ENCODE results near the gene SPTBN1.

DNA sequence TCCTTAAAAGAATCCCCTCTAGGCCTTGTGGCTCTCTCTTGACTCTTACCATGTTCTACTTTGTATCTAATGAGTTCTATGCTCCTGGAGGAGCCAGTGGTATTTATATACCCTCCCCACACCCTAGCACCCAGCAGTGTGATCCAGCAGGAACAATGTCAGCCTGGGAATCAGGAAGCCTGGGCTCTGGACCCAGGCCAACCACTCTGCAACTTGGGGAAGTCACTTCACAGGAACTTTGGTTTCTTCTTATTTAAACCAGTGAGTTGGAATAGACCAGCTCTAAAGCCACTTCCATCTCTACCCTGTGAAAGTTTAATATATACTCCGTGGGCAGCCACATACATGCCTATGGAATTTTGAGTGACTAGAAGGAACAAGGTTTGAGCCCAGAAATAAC lies 11.6 kb upstream of the SPTBN1 start:
- TF ChIP-seq CTCF (IDR thresholded peaks at IDR 0.05), result no peak
- TF ChIP-seq POLR2A (IDR thresholded peaks at IDR 0.05), result no peak
